Neural cell (in vitro differentiated cells): ENCODE data around the gene UBN2.

ENCODE experiments used
- CTCF ChIP-seq: fragments of 450-650 bp; IDR thresholded peaks from 2 replicates; pipeline ENCODE4 v1.5.1; 2014; ENCODE audit warnings: antibody characterized with exemption, mild to moderate bottlenecking, moderate library complexity; ENCODE audit not compliant: poor library complexity, severe bottlenecking
- POLR2AphosphoS5 ChIP-seq: IDR thresholded peaks from 2 replicates; pipeline ENCODE4 v1.6.1; 2012
- REST ChIP-seq: IDR thresholded peaks from 2 replicates; pipeline ENCODE4 v1.6.1; 2012; ENCODE audit warnings: borderline replicate concordance
- SMC3 ChIP-seq: fragments of 450-650 bp; conservative IDR thresholded peaks from 2 replicates; pipeline ENCODE4 v1.6.1; 2014; ENCODE audit warnings: antibody characterized with exemption, mild to moderate bottlenecking, moderate library complexity; ENCODE audit not compliant: poor library complexity

GRCh38 chr7:139286144-139286543 lies 55.1 kb downstream of the UBN2 start:
- TF ChIP-seq CTCF (no peak), POLR2AphosphoS5 (no peak), REST (no peak), SMC3 (no peak)
